ENCODE measurements around the gene ARFGAP1. TPM values are rescaled to one million over a fixed set of nuclear protein-coding genes. Genes with fewer than 3 reads are reported as not detected.

ARFGAP1 gene
- total RNA-seq, 3 donors from 2014 or later (not counting 1 experiment from before 2014, with no cell fraction given) = 118 to 138 (median 127) TPM

DNA sequence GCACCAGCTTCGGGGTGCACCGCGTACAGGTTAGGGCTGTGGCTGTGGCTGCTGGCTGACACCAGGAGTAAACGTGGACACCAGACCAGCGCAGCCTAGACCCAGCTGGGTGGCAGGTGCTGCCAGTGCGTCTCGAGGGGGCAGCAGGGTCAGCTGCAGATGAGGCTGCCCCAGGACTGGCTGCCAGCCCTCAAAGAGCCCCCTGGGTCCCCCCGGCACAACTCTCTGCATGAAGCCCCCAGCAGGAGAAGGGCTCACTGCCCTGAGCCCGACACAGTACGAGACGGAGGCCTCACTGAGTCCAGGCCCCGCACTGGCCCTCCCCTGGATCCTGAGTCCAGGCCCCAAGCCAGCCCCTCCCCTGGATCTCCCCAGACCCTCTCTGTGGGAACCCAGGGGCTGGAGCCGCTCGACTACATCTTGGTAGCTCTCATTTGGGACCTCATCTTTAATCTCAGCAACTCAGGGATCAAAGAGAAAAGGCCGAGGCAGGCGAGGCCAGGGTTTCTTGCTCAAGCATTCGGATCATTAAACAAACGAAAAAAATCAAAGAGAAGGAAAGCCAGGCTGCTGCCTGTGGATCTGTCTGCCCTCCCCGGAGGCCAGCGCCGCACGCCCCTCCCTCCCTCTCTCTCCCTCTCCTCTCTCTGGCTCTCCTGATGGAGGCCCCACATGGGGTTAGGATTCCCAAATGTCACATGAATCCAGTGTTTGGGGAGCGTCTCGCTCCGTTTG is 11.4 kb upstream of the ARFGAP1 start:
- H3K27ac ChIP-seq (ENCODE audit: low read length) = no peak overlapping the region
- H3K27ac Mint-ChIP-seq = no peak overlapping the region
- WGBS (ENCODE audit: insufficient coverage) = 67% methylated on average over 25 of the region's 25 CpGs
- ATAC-seq (no peak), DNase-seq (no peak)
- no peak overlapping the region for H3K4me3 Mint-ChIP-seq
- no peaks in the 10 kb centered on the region for H3K36me3 Mint-ChIP-seq
- H3K9me3 ChIP-seq (ENCODE audit: control insufficient read depth, insufficient read depth, low read length) = no peaks in the 10 kb centered on the region
- no peaks in the 10 kb centered on the region for H3K27me3 ChIP-seq (ENCODE audit: control insufficient read depth, insufficient read depth, low read length)
- H3K4me3 ChIP-seq (ENCODE audit: low read length) = no peak overlapping the region
- TF ChIP-seq CTCF (IDR thresholded peaks at IDR 0.05) = no peak
- no peaks in the 10 kb centered on the region for H3K36me3 ChIP-seq (ENCODE audit: control insufficient read depth, insufficient read depth, low read length)
- intact Hi-C loops (cut with micrococcal nuclease) = no loop called here
- peaks cover 22% of the 10 kb centered on the region in 2 donors for H3K27me3 Mint-ChIP-seq (ENCODE audit: low read depth in 2 of 2)
- peaks cover 7% of the 10 kb centered on the region for H3K4me1 ChIP-seq (ENCODE audit: control insufficient read depth, insufficient read depth, low read length)
- peaks cover 0 to 6% of the 10 kb centered on the region in 2 donors for H3K4me1 Mint-ChIP-seq
- no peaks in the 10 kb centered on the region for H3K9me3 Mint-ChIP-seq

- WGBS (ENCODE audit: insufficient coverage) = 10% methylated on average over 30 of the region's 30 CpGs
- no peaks in the 10 kb centered on the region for H3K36me3 ChIP-seq (ENCODE audit: control insufficient read depth, insufficient read depth, low read length)
- no peak overlapping the region for H3K4me3 ChIP-seq (ENCODE audit: low read length)
- DNase-seq = no peak
- no peaks in the 10 kb centered on the region for H3K27me3 ChIP-seq (ENCODE audit: control insufficient read depth, insufficient read depth, low read length)
- H3K9me3 Mint-ChIP-seq = no peaks in the 10 kb centered on the region
- peak overlapping the region in 1 of 2 donors; percentile 47 for H3K27ac Mint-ChIP-seq
- H3K4me3 Mint-ChIP-seq = no peak overlapping the region
- intact Hi-C loops (cut with micrococcal nuclease) = no loop called here
- H3K9me3 ChIP-seq (ENCODE audit: control insufficient read depth, insufficient read depth, low read length) = no peaks in the 10 kb centered on the region
- no peak for TF ChIP-seq CTCF (IDR thresholded peaks at IDR 0.05)
- no peak for ATAC-seq
- peaks cover 7% of the 10 kb centered on the region for H3K4me1 ChIP-seq (ENCODE audit: control insufficient read depth, insufficient read depth, low read length)
- peaks cover 16 to 19% of the 10 kb centered on the region in 2 donors for H3K27me3 Mint-ChIP-seq (ENCODE audit: low read depth in 2 of 2)
- H3K4me1 Mint-ChIP-seq = peaks cover 0 to 6% of the 10 kb centered on the region in 2 donors
- H3K36me3 Mint-ChIP-seq = no peaks in the 10 kb centered on the region
- no peak overlapping the region for H3K27ac ChIP-seq (ENCODE audit: low read length)
Measured at GRCh38 chr20:63261795-63262528, 10.7 kb upstream of the ARFGAP1 start.

- H3K4me1 ChIP-seq (ENCODE audit: control insufficient read depth, insufficient read depth, low read length) = peaks cover 7% of the 10 kb centered on the region
- no peak overlapping the region for H3K27ac ChIP-seq (ENCODE audit: low read length)
- no peaks in the 10 kb centered on the region for H3K36me3 Mint-ChIP-seq
- DNase-seq (no peak), ATAC-seq (no peak)
- peaks cover 15 to 16% of the 10 kb centered on the region in 2 donors for H3K27me3 Mint-ChIP-seq (ENCODE audit: low read depth in 2 of 2)
- no peaks in the 10 kb centered on the region for H3K36me3 ChIP-seq (ENCODE audit: control insufficient read depth, insufficient read depth, low read length)
- intact Hi-C loops (cut with micrococcal nuclease) = no loop called here
- no peak for TF ChIP-seq CTCF (IDR thresholded peaks at IDR 0.05)
- no peak overlapping the region for H3K27ac Mint-ChIP-seq
- peaks cover 0 to 6% of the 10 kb centered on the region in 2 donors for H3K4me1 Mint-ChIP-seq
- H3K9me3 ChIP-seq (ENCODE audit: control insufficient read depth, insufficient read depth, low read length) = no peaks in the 10 kb centered on the region
- no peak overlapping the region for H3K4me3 ChIP-seq (ENCODE audit: low read length)
- H3K27me3 ChIP-seq (ENCODE audit: control insufficient read depth, insufficient read depth, low read length) = no peaks in the 10 kb centered on the region
- WGBS (ENCODE audit: insufficient coverage) = 88% methylated on average over 9 of the region's 9 CpGs
- H3K4me3 Mint-ChIP-seq = no peak overlapping the region
- no peaks in the 10 kb centered on the region for H3K9me3 Mint-ChIP-seq
Measured at GRCh38 chr20:63262836-63263235, 9.8 kb upstream of the ARFGAP1 start.
